Prostate gland (tissue), 2 donors: Measurements from ENCODE around the gene SLC10A3. TPM values are rescaled to one million over a fixed set of nuclear protein-coding genes. Genes with fewer than 3 reads are reported as not detected.
A peak's percentile ranks its signal among the peaks of the same experiment; 100 is the strongest.

ENCODE experiments used
- DNase-seq: peaks from one replicate; pipeline ENCODE4 v3.0.0-alpha.2; 2019; ENCODE audit warnings: low spot score
- H3K27ac ChIP-seq, 2 donors: fragments of 200-600 bp; sonication (generic); 2 replicates each; pipeline ENCODE4 v1.5.1; 2017 to 2019
- H3K27me3 ChIP-seq: fragments of 200-600 bp; sonication (generic); replicated peaks from 2 replicates; pipeline ENCODE4 v1.5.1; 2019; ENCODE audit not compliant: insufficient read depth
- H3K36me3 ChIP-seq, 2 donors: fragments of 200-600 bp; sonication (generic); 1 replicate in 1 of 2; 2 replicates in 1 of 2; pipeline versions ENCODE4 v1.5.1 to v1.8.1; 2017 to 2019
- H3K4me1 ChIP-seq: fragments of 200-600 bp; sonication (generic); replicated peaks from 2 replicates; pipeline ENCODE4 v1.5.1; 2019
- H3K4me3 ChIP-seq, 2 donors: fragments of 200-600 bp; sonication (generic); 2 replicates each; pipeline ENCODE4 v1.5.1; 2017 to 2019
- H3K9me3 ChIP-seq: fragments of 200-600 bp; sonication (generic); 2 replicates; pipeline ENCODE4 v1.5.1; 2017
- CTCF ChIP-seq, 4 experiments: fragments of 200-600 bp in 2 of 4; fragments of 450-650 bp in 2 of 4; sonication (generic) in 2 of 4; IDR thresholded peaks; 1 replicate in 3 of 4; 2 replicates in 1 of 4; pipeline ENCODE4 v1.5.1; 2016 to 2019; ENCODE audit warnings: antibody characterized with exemption in 4 of 4, mild to moderate bottlenecking in 2 of 4, moderate library complexity in 2 of 4
- POLR2A ChIP-seq: fragments of 450-650 bp; IDR thresholded peaks from one replicate; pipeline ENCODE4 v1.6.1; 2016; ENCODE audit warnings: antibody characterized with exemption, mild to moderate bottlenecking
- POLR2AphosphoS5 ChIP-seq: sonication (generic); formaldehyde crosslinking; IDR thresholded peaks from one replicate; pipeline ENCODE4 v1.6.1; 2017; ENCODE audit warnings: antibody characterized with exemption
- WGBS: methylation state at CpG from one replicate; pipeline ENCODE4 v1.1.5; 2018; 5-methylcytosine and 5-hydroxymethylcytosine counted together
- intact Hi-C: fragments of 100-400 bp; cut with DNase I; formaldehyde crosslinking; loops from one replicate; pipeline ENCODE4 v1.14.2; 2022
- total RNA-seq, 2 donors: library from RNA; depleted of rRNA; stranded (reverse); fragments of >200 nt; gene quantifications; one replicate each; pipeline ENCODE4 v1.1.0, GENCODE V29; 2016

The SLC10A3 gene
- total RNA-seq, 2 donors from 2014 or later: 28.0 to 45.6 TPM

GRCh38 chrX:154481195-154481594, 9.2 kb downstream of the SLC10A3 start:
- TF ChIP-seq CTCF (IDR thresholded peaks at IDR 0.05) (no peak), POLR2A (no peak), POLR2AphosphoS5 (no peak)
- Histone ChIP-seq H3K4me3 (no peak overlapping the region), H3K36me3 (no peaks in the 10 kb centered on the region), H3K27me3 (no peaks in the 10 kb centered on the region), H3K9me3 (no peaks in the 10 kb centered on the region), H3K27ac (no peak overlapping the region), H3K4me1 (no peaks in the 10 kb centered on the region)
- DNase-seq: no peak
- 85% methylated on average over 5 of the region's 5 CpGs for WGBS
- intact Hi-C loops: no loop called here

GRCh38 chrX:154478728-154479622, 11.5 kb downstream of the SLC10A3 start, which contains the start of gene LAGE3:
TSS of gene LAGE3 (minus strand) at chrX:154479281. CDS start at chrX:154478915, 366 bp downstream.
- Histone ChIP-seq H3K27me3 (no peaks in the 10 kb centered on the region), H3K4me3 (peak within 1 kb of the TSS; percentile 41 to 43), H3K27ac (peak within 1 kb of the TSS; percentile 72 to 73), H3K36me3 (no peaks in the 10 kb centered on the region), H3K9me3 (no peaks in the 10 kb centered on the region), H3K4me1 (no peaks in the 10 kb centered on the region)
- peak; percentile 87 for DNase-seq
- WGBS: 25% methylated on average over 12 of the region's 85 CpGs
- TF ChIP-seq POLR2AphosphoS5 (peak; percentile 81), CTCF (IDR thresholded peaks at IDR 0.05) (no peak), POLR2A (peak; percentile 82)
- intact Hi-C loops: no loop called here

- no peak for TF ChIP-seq CTCF (IDR thresholded peaks at IDR 0.05)
- Histone ChIP-seq H3K27me3 (no peaks in the 10 kb centered on the region), H3K9me3 (no peaks in the 10 kb centered on the region), H3K4me3 (peak overlapping the region; percentile 41 to 43), H3K4me1 (no peaks in the 10 kb centered on the region), H3K36me3 (no peaks in the 10 kb centered on the region), H3K27ac (peak overlapping the region; percentile 72 to 73)
- 52% methylated on average over 24 of the region's 24 CpGs for WGBS
- intact Hi-C loops: no loop called here
- DNase-seq: no peak
Measured at GRCh38 chrX:154477891-154478477, 12.4 kb downstream of the SLC10A3 start.

- no peak for DNase-seq
- Histone ChIP-seq H3K36me3 (no peaks in the 10 kb centered on the region), H3K9me3 (no peaks in the 10 kb centered on the region), H3K4me3 (no peak overlapping the region), H3K4me1 (no peaks in the 10 kb centered on the region), H3K27me3 (no peaks in the 10 kb centered on the region), H3K27ac (no peak overlapping the region)
- 87% methylated on average over 8 of the region's 8 CpGs for WGBS
- intact Hi-C loops: no loop called here
- TF ChIP-seq CTCF (IDR thresholded peaks at IDR 0.05) (no peak), POLR2A (no peak), POLR2AphosphoS5 (no peak)
Measured at GRCh38 chrX:154476821-154477220, 13.6 kb downstream of the SLC10A3 start.

- Histone ChIP-seq H3K4me1 (no peaks in the 10 kb centered on the region), H3K9me3 (no peaks in the 10 kb centered on the region), H3K27ac (no peak overlapping the region), H3K4me3 (no peak overlapping the region), H3K27me3 (no peaks in the 10 kb centered on the region), H3K36me3 (no peaks in the 10 kb centered on the region)
- intact Hi-C loops: no loop called here
- DNase-seq: no peak
- 61% methylated on average over 2 of the region's 7 CpGs for WGBS
- TF ChIP-seq POLR2AphosphoS5 (no peak), POLR2A (no peak), CTCF (IDR thresholded peaks at IDR 0.05) (no peak)
Measured at GRCh38 chrX:154473683-154474082, 16.7 kb downstream of the SLC10A3 start.
